HG03442 (cell line): Measurements from ENCODE around the gene BOLL.
"Not testable (repeated sequence)": the region's sequence is repeated elsewhere in the genome, so short reads cannot be mapped to it uniquely, and the experiment has no call there.

ENCODE experiments used
- ATAC-seq: cut with Tn5 transposase; IDR thresholded peaks from one replicate; pipeline ENCODE4 v1.9.1; 2021; ENCODE audit warnings: mild to moderate bottlenecking, moderate library complexity; ENCODE audit not compliant: unreplicated experiment

Gene BOLL

GRCh38 chr2:197707316-197708213 lies 77.6 kb downstream of the BOLL start:
- no peak for ATAC-seq

GRCh38 chr2:197706839-197707207 lies 78.3 kb downstream of the BOLL start:
- ATAC-seq, result no peak

- ATAC-seq, result no peak
Observed at GRCh38 chr2:197705912-197706838, 78.9 kb downstream of the BOLL start.

GRCh38 chr2:197705121-197705911 lies 79.8 kb downstream of the BOLL start, which contains the start of gene MARS2:
Gene MARS2, plus strand, starts transcription at chr2:197705369. Its CDS starts 37 bp downstream, at chr2:197705406.
- peak; percentile 81 for ATAC-seq

- peak; percentile 29 for ATAC-seq
Observed at GRCh38 chr2:197704434-197705120, 80.5 kb downstream of the BOLL start.

GRCh38 chr2:197700960-197701359 lies 84.2 kb downstream of the BOLL start:
- no peak for ATAC-seq

- ATAC-seq, result not testable (repeated sequence)
Observed at GRCh38 chr2:197699724-197700123, 85.4 kb downstream of the BOLL start.

GRCh38 chr2:197696571-197696970 lies 88.5 kb downstream of the BOLL start:
- not testable (repeated sequence) for ATAC-seq

- not testable (repeated sequence) for ATAC-seq
Observed at GRCh38 chr2:197695971-197696370, 89.1 kb downstream of the BOLL start.

- not testable (repeated sequence) for ATAC-seq
Observed at GRCh38 chr2:197695206-197695605, 89.9 kb downstream of the BOLL start.

- no peak for ATAC-seq
Observed at GRCh38 chr2:197677483-197677882, 107.6 kb downstream of the BOLL start.

- no peak for ATAC-seq
Observed at GRCh38 chr2:197677056-197677455, 108.1 kb downstream of the BOLL start.
